ENCODE measurements around the gene BAAT. TPM values are rescaled to one million over a fixed set of nuclear protein-coding genes. Genes with fewer than 3 reads are reported as not detected.
A peak's percentile ranks its signal among the peaks of the same experiment; 100 is the strongest.

BAAT gene
- total and polyA plus RNA-seq, 2 of the 13 experiments (the other 11 are each of a cell fraction or from before 2014, with no cell fraction given), result 0.71 to 7.9 TPM

GRCh38 chr9:101354143-101354764, 30.6 kb downstream of the BAAT start (continued):
- TF ChIP-seq ZNF280D (CRISPR knock-in tag; IDR thresholded peaks at IDR 0.05), result peak; percentile 39; the same call in 1 of the 2 replicates
- no peak for TF ChIP-seq ZNF709 (CRISPR knock-in tag; IDR thresholded peaks at IDR 0.05)
- TF ChIP-seq TOPORS (CRISPR knock-in tag; IDR thresholded peaks at IDR 0.05), result no peak
- peak; percentile 30; the same call in 1 of the 2 replicates for TF ChIP-seq FOXC1 (CRISPR knock-in tag; IDR thresholded peaks at IDR 0.05; ENCODE audit: borderline replicate concordance)
- TF ChIP-seq ZNF660 (CRISPR knock-in tag; IDR thresholded peaks at IDR 0.05; ENCODE audit: borderline replicate concordance, low read depth), result no peak
- TF ChIP-seq SMC3 (IDR thresholded peaks at IDR 0.05; ENCODE audit: low read length), result peak; percentile 52
- peak; percentile 19; the same call in 1 of the 2 replicates for TF ChIP-seq ZNF710 (CRISPR knock-in tag; IDR thresholded peaks at IDR 0.05; ENCODE audit: borderline replicate concordance)
- peak; percentile 60; the same call in 1 of the 2 replicates for TF ChIP-seq MIER2 (CRISPR knock-in tag; IDR thresholded peaks at IDR 0.05)
- peak; percentile 99; the same call in 1 of the 2 replicates for TF ChIP-seq DNMT3B (CRISPR knock-in tag; conservative IDR thresholded peaks at IDR 0.05)
- no peak for TF ChIP-seq SP140L (CRISPR knock-in tag; IDR thresholded peaks at IDR 0.05; ENCODE audit: borderline replicate concordance)
- TF ChIP-seq ZNF484 (CRISPR knock-in tag; IDR thresholded peaks at IDR 0.05; ENCODE audit: borderline replicate concordance, low read depth), result no peak
- no peak for TF ChIP-seq PREB (CRISPR knock-in tag; IDR thresholded peaks at IDR 0.05)
- TF ChIP-seq SRSF9 (IDR thresholded peaks at IDR 0.05; ENCODE audit: borderline replicate concordance, insufficient read depth, low read depth, low read length, poor library complexity, severe bottlenecking), result no peak
- no peak for TF ChIP-seq HES4 (CRISPR knock-in tag; IDR thresholded peaks at IDR 0.05; ENCODE audit: borderline replicate concordance)
- no peak; the same call in 1 of the 2 replicates for TF ChIP-seq ATF6 (CRISPR knock-in tag; conservative IDR thresholded peaks at IDR 0.05)
- 0 out of 2 replicates have a peak, but pooled peaks have one; percentile 15 for TF ChIP-seq ESRRA (CRISPR knock-in tag; IDR thresholded peaks at IDR 0.05; ENCODE audit: low read depth)
- TF ChIP-seq ISL2 (CRISPR knock-in tag; IDR thresholded peaks at IDR 0.05), result peak; percentile 81

Data from HepG2 (cell line).